ENCODE data around the gene KLK10. TPM values are rescaled to one million over a fixed set of nuclear protein-coding genes. Genes with fewer than 3 reads are reported as not detected.
"Not testable (repeated sequence)": the region's sequence is repeated elsewhere in the genome, so short reads cannot be mapped to it uniquely, and the experiment has no call there.

Gene KLK10
- total RNA-seq, 1 donor from 2014 or later = 54.5 TPM

DNA sequence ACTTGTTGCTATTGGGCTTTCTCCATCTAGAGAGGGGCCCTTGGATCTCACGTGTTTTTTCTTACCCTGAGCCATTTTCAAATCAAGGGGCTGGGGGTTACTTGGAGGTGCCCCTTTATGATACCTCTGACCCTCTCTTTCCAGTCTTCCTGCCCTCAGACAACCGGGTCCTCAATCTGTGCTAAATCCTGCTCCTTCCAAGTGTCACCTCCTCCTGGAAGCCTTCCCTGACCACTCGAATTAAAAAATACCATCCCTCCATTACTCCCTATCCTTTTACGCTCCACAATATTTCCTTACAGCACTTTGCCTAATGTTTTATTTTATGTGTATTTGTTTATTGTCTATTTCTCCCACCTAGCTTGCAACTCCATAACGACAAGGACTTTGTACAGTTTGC, 21.4 kb downstream of the KLK10 start:
- H3K4me1 ChIP-seq = no peaks in the 10 kb centered on the region
- no peak overlapping the region for H3K27ac ChIP-seq
- H3K4me3 ChIP-seq = no peak overlapping the region
- intact Hi-C loops (cut with DNase I) = no loop called here
- no peaks in the 10 kb centered on the region for H3K27me3 ChIP-seq
- TF ChIP-seq POLR2AphosphoS5 (IDR thresholded peaks at IDR 0.05; ENCODE audit: insufficient read depth in 1 of 2, low read depth in 1 of 2) (no peak), POLR2A (IDR thresholded peaks at IDR 0.05) (no peak)
- DNase-seq (ENCODE audit: extremely low spot score in 2 of 2) = no peak
- H3K9me3 ChIP-seq = no peaks in the 10 kb centered on the region
- no peaks in the 10 kb centered on the region for H3K36me3 ChIP-seq

GRCh38 chr19:50994129-50994528, 25.4 kb downstream of the KLK10 start:
- no peaks in the 10 kb centered on the region for H3K4me1 ChIP-seq
- no peaks in the 10 kb centered on the region for H3K9me3 ChIP-seq
- TF ChIP-seq POLR2AphosphoS5 (IDR thresholded peaks at IDR 0.05; ENCODE audit: insufficient read depth in 1 of 2, low read depth in 1 of 2) = no peak
- TF ChIP-seq CTCF (IDR thresholded peaks at IDR 0.05) = no peak
- TF ChIP-seq POLR2A (IDR thresholded peaks at IDR 0.05) = no peak
- H3K27ac ChIP-seq = no peak overlapping the region
- intact Hi-C loops (cut with DNase I) = no loop called here
- H3K36me3 ChIP-seq = no peaks in the 10 kb centered on the region
- no peak overlapping the region for H3K4me3 ChIP-seq
- no peak for DNase-seq (ENCODE audit: extremely low spot score in 2 of 2)
- H3K27me3 ChIP-seq = no peaks in the 10 kb centered on the region

GRCh38 chr19:50992666-50993035, 26.9 kb downstream of the KLK10 start:
- intact Hi-C loops (cut with DNase I) = no loop called here
- Histone ChIP-seq H3K9me3 (no peaks in the 10 kb centered on the region), H3K4me1 (no peaks in the 10 kb centered on the region), H3K27ac (no peak overlapping the region), H3K4me3 (no peak overlapping the region), H3K27me3 (no peaks in the 10 kb centered on the region), H3K36me3 (no peaks in the 10 kb centered on the region)
- TF ChIP-seq POLR2AphosphoS5 (IDR thresholded peaks at IDR 0.05; ENCODE audit: insufficient read depth in 1 of 2, low read depth in 1 of 2) (no peak), POLR2A (IDR thresholded peaks at IDR 0.05) (no peak), CTCF (IDR thresholded peaks at IDR 0.05) (no peak)
- no peak for DNase-seq (ENCODE audit: extremely low spot score in 2 of 2)

- H3K4me1 ChIP-seq; DNase-seq (ENCODE audit: extremely low spot score in 2 of 2); H3K27ac ChIP-seq; H3K9me3 ChIP-seq; H3K36me3 ChIP-seq; H3K27me3 ChIP-seq; H3K4me3 ChIP-seq; intact Hi-C loops (cut with DNase I): not testable (repeated sequence)
Measured at GRCh38 chr19:50984416-50984815, 35.1 kb downstream of the KLK10 start.

DNA sequence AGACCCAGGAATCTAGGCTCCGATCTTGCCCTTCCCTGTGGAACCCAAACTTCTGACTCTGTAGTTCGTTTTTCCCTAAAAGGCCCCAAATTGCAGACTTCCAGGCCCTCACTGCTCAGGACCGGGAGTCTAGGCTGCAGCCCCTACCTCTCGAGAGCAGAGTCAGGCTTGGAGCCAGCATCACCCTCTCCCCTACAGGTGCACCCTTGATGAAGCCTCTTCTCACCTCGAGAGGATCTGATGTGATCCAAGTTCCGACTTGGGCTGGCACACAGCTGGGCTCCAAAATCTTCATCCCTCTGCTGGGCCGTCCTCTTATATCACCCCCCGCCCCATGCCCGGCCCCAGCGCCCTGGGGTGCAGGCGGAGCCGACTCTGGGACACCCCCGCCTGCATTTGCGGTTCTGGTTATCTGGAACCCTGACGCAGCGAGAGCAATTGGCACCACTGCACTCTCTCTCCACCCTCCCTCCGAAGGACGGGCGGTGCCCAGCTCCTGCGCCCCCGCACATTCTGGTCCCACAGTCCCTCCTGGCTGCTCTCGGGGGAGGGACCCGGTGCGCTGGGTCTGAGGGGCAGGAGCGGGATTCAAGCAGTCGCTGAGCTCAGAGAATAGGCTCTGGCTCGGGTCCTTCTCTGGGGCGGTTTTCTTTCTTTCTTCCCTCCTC, 35.8 kb downstream of the KLK10 start, which contains the start of gene KLK7:
Gene KLK7 (minus strand): TSS at position 293 of the 668 bp plus-strand sequence. CDS start 1,518 bp downstream, outside the sequence.
- H3K27me3 ChIP-seq = no peaks in the 10 kb centered on the region

More for the DNA sequence above, 35.8 kb downstream of the KLK10 start, which contains the start of gene KLK7:
- Histone ChIP-seq H3K27ac (no peak within 1 kb of the TSS), H3K4me1 (no peaks in the 10 kb centered on the region), H3K4me3 (no peak within 1 kb of the TSS), H3K36me3 (no peaks in the 10 kb centered on the region), H3K9me3 (no peaks in the 10 kb centered on the region)
- no peak for DNase-seq (ENCODE audit: extremely low spot score in 2 of 2)
- intact Hi-C loops (cut with DNase I) = no loop called here
- no peak for TF ChIP-seq POLR2A (IDR thresholded peaks at IDR 0.05)
- TF ChIP-seq CTCF (IDR thresholded peaks at IDR 0.05) = no peak

Data from vagina (tissue), 2 donors.